GM12874 (cell line): Measurements from ENCODE around the gene OR51A2.
"Not testable (repeated sequence)": the region's sequence is repeated elsewhere in the genome, so short reads cannot be mapped to it uniquely, and the experiment has no call there.

ENCODE experiments used
- CTCF ChIP-seq: IDR thresholded peaks from 2 replicates; pipeline ENCODE4 v1.5.1; 2011; ENCODE audit warnings: low read depth, mild to moderate bottlenecking, control low read depth, low read length, moderate library complexity; ENCODE audit not compliant: insufficient read depth

The OR51A2 gene

GRCh38 chr11:4955613-4956012, at the start of gene OR51A2:
TSS of gene OR51A2 (minus strand) at chr11:4955713. CDS start at chr11:4955713, 0 bp downstream.
- not testable (repeated sequence) for TF ChIP-seq CTCF

DNA sequence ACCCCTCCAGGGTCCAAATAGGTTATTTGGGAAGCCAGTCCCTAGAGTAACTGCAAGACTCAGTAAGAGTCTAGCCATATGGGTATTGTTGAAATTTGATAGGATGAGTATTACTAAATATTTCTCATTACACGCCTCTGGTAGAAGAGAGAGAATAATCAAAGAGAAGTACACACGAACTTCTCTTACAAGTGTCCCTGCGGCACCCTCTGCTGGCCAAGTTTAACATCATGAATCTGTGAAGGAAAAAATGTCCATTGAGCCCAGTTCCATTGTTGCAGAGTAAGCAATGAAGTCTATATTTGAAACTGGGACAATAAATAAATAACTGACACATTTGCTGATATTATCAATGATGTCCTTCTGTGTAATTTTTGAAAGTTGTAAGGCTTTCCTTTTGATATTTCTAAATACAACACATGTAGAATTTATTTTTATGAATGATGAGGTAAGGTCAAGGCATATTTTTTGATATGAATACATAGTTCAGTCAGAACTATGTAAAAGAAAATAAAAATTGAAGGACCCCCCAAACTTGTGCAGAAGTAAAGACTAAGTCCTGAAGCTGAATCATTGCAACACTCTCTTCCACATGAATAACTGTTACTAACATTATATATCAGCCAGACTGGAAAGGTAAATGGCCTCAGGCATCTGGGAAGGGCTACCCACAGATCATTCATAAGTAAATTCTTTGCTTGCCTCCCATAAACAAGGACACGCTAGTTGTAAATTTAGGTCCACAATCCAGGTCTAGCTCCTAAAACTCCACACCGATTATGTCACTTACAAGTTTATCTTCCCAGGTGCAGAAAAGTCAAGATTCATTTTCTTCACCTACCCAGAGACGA, 49.1 kb upstream of the OR51A2 start:
- peak; percentile 35; the same call in 1 of the 2 replicates for TF ChIP-seq CTCF

GRCh38 chr11:4994551-4994950, 39.0 kb upstream of the OR51A2 start, which contains the start of gene OR51L1:
TSS of gene OR51L1 (plus strand) at chr11:4994851. CDS start at chr11:4998983, 4,132 bp downstream.
- TF ChIP-seq CTCF: no peak

DNA sequence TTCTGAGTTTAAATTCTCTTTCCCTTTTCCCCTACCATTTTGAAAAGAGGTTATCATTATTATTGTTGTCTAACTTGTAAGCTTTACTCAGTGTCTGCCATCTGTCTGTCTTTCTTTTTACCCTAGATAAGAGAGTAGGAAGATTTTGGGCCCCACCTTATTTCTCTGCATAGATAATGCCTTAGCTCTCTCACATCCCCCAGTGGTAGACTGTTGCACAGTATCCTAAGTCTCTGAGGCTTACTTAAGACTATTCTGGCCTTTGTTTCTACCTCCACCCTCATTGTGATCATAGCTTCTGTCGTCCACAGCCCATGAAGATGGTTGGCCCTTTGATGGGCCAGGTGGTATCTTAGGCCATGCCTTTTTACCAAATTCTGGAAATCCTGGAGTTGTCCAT, 35.5 kb upstream of the OR51A2 start:
- TF ChIP-seq CTCF: peak; percentile 39; the same call in 1 of the 2 replicates

DNA sequence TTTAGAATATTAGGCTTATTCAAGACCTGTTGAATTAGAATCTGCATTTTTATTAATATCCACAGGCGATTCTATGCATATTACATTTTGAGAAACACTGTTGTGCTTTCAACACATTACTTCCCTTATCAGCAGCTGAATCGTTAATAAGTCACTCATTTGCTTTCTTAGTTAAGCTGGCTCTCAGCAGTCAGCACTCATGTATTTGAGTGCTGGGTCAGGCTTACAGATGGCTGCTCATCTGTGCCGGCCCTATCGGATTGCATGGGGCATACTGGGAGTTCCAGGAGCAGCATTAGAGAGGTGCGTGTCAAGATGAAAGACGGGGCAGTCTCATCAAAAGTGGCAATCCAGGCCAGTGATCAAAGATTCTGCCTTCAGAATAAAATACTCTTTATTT, 28.3 kb upstream of the OR51A2 start:
- no peak for TF ChIP-seq CTCF

DNA sequence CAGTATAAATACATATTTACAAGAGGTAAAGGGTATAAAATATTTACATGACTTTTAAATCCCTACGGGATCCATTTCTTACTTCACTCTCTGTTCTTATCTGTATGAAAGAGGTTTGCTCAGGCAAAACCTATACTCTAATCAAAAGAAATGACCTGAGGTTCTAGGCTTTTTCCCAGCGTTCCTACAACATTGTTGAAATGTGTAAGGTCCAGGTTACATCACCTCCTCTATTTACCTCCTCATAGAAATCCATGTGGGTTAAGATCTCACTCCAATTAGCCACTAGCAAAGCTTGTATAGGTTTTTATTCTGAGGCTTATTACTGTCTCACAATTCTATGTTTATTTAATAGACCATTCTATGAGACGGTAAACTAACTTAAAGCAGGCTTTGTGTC, 27.2 kb upstream of the OR51A2 start:
- no peak for TF ChIP-seq CTCF

DNA sequence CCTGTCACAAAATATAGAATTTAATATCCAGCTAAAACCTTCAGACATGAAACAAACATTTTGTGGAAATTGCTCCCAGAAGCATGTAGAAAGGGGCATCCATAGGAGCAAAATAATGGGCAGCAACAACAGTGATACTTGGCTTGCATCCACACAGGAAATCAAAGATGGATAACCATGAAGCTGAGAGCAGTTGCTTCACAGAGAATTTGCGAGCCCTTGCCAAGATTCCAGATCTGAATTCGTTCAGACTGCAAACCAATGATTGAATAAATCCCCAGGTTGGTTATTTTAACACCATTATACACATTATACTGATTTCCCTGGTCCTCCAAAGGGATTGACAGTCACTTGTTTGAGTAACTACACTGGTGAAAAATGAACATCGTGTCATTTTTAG, 23.5 kb upstream of the OR51A2 start:
- no peak for TF ChIP-seq CTCF
